HepG2 (cell line): Measurements from ENCODE around the gene RABGAP1L. TPM values are rescaled to one million over a fixed set of nuclear protein-coding genes. Genes with fewer than 3 reads are reported as not detected.

Experiments used
- DNMT1 ChIP-seq: sonication (generic); formaldehyde crosslinking; IDR thresholded peaks from 2 replicates; pipeline ENCODE4 v1.5.1; 2020; ENCODE audit warnings: mild to moderate bottlenecking, missing genetic modification reagents
- HDAC6 ChIP-seq: fragments of 200-600 bp; sonication (generic); IDR thresholded peaks from 2 replicates; pipeline ENCODE4 v1.7.0; 2017; ENCODE audit warnings: mild to moderate bottlenecking, antibody characterized with exemption, low read length, low read depth
- IRF2 ChIP-seq: IDR thresholded peaks from 2 replicates; pipeline ENCODE4 v1.6.1; 2018; ENCODE audit warnings: missing genetic modification reagents, missing compliant biosample characterization
- KLF11 ChIP-seq: IDR thresholded peaks from 2 replicates; pipeline ENCODE4 v1.6.1; 2016; ENCODE audit warnings: missing compliant biosample characterization
- MED13 ChIP-seq: sonication (generic); formaldehyde crosslinking; IDR thresholded peaks from 2 replicates; pipeline ENCODE4 v1.5.0; 2020; ENCODE audit warnings: missing genetic modification reagents
- PHF20 ChIP-seq: sonication (generic); formaldehyde crosslinking; IDR thresholded peaks from 2 replicates; pipeline ENCODE4 v1.5.0; 2020; ENCODE audit warnings: mild to moderate bottlenecking, missing genetic modification reagents
- RARG ChIP-seq: sonication (generic); formaldehyde crosslinking; IDR thresholded peaks from 2 replicates; pipeline ENCODE4 v1.4.0; 2020; ENCODE audit warnings: low read depth, mild to moderate bottlenecking, missing genetic modification reagents
- SMYD3 ChIP-seq: sonication (generic); formaldehyde crosslinking; IDR thresholded peaks from 2 replicates; pipeline ENCODE4 v1.8.1; 2023; ENCODE audit warnings: mild to moderate bottlenecking, missing genetic modification reagents
- TCF7L2 ChIP-seq: IDR thresholded peaks from 2 replicates; pipeline ENCODE4 v1.6.1; 2011; ENCODE audit warnings: mild to moderate bottlenecking, low read depth, low read length, moderate library complexity
- TOPORS ChIP-seq: sonication (generic); formaldehyde crosslinking; IDR thresholded peaks from 2 replicates; pipeline ENCODE4 v1.8.0; 2023; ENCODE audit warnings: mild to moderate bottlenecking, missing genetic modification reagents
- TRIM24 ChIP-seq: sonication (generic); formaldehyde crosslinking; IDR thresholded peaks from 2 replicates; pipeline ENCODE4 v1.8.0; 2022; ENCODE audit warnings: mild to moderate bottlenecking, missing genetic modification reagents
- ZFP90 ChIP-seq: sonication (generic); formaldehyde crosslinking; IDR thresholded peaks from 2 replicates; pipeline ENCODE4 v1.8.0; 2022; ENCODE audit warnings: missing genetic modification reagents, mild to moderate bottlenecking, inconsistent platforms, borderline replicate concordance
- ZMYM4 ChIP-seq: sonication (generic); formaldehyde crosslinking; IDR thresholded peaks from 2 replicates; pipeline ENCODE4 v1.8.1; 2023; ENCODE audit warnings: mild to moderate bottlenecking, missing genetic modification reagents
- ZNF124 ChIP-seq: sonication (generic); formaldehyde crosslinking; IDR thresholded peaks from 2 replicates; pipeline ENCODE4 v1.4.0; 2020; ENCODE audit warnings: missing genetic modification reagents
- ZNF263 ChIP-seq: sonication (generic); formaldehyde crosslinking; IDR thresholded peaks from 2 replicates; pipeline ENCODE4 v1.4.0; 2020; ENCODE audit warnings: missing genetic modification reagents
- ZNF354B ChIP-seq: sonication (generic); formaldehyde crosslinking; IDR thresholded peaks from 2 replicates; pipeline ENCODE4 v1.8.0; 2022; ENCODE audit warnings: mild to moderate bottlenecking, missing genetic modification reagents
- ZNF616 ChIP-seq: sonication (generic); formaldehyde crosslinking; IDR thresholded peaks from 2 replicates; pipeline ENCODE4 v1.5.0; 2020; ENCODE audit warnings: low read depth, mild to moderate bottlenecking, missing genetic modification reagents
- ZNF670 ChIP-seq: sonication (generic); formaldehyde crosslinking; IDR thresholded peaks from 2 replicates; pipeline ENCODE4 v1.8.0; 2022; ENCODE audit warnings: mild to moderate bottlenecking, missing genetic modification reagents, borderline replicate concordance
- ZNF772 ChIP-seq: sonication (generic); formaldehyde crosslinking; IDR thresholded peaks from 2 replicates; pipeline ENCODE4 v1.5.0; 2020; ENCODE audit warnings: mild to moderate bottlenecking, missing genetic modification reagents
- polyA plus RNA-seq, 8 experiments: library from polyadenylated mRNA; depleted of rRNA in 3 of 8; stranded (reverse) in 7 of 8; unstranded in 1 of 8; fragments of >200 nt; fragmentation: Illumina TruSeq in 4 of 8; extraction: Trizol in 4 of 8; gene quantifications; 2 replicates each; pipeline versions ENCODE4 v1.2.1 to v1.2.3, GENCODE V29; 2011 to 2016; ENCODE audit warnings: low read depth in 4 of 8, missing spikeins in 1 of 8, mixed read lengths in 1 of 8; ENCODE audit not compliant: insufficient read depth in 1 of 8
- total RNA-seq, 5 experiments: library from RNA; depleted of rRNA; stranded (reverse); fragments of >200 nt; fragmentation: Illumina TruSeq; extraction: Trizol; gene quantifications; 2 replicates each; pipeline ENCODE4 v1.2.3, GENCODE V29; 2016; ENCODE audit warnings: low read depth in 1 of 5
- TF ChIP-seq, protein P1 (sequence below): sonication (generic); formaldehyde crosslinking; IDR thresholded peaks from 2 replicates; pipeline ENCODE4 v1.4.0; 2020; ENCODE audit warnings: mild to moderate bottlenecking, missing genetic modification reagents
- TF ChIP-seq, protein P2 (sequence below): IDR thresholded peaks from 2 replicates; pipeline ENCODE4 v1.6.1; 2018; ENCODE audit warnings: missing genetic modification reagents, mild to moderate bottlenecking, missing compliant biosample characterization
- TF ChIP-seq, protein P3 (sequence below): sonication (generic); formaldehyde crosslinking; conservative IDR thresholded peaks from 2 replicates; pipeline ENCODE4 v1.5.0; 2020; ENCODE audit warnings: missing genetic modification reagents
- TF ChIP-seq, protein P4 (sequence below): sonication (generic); formaldehyde crosslinking; IDR thresholded peaks from 2 replicates; pipeline ENCODE4 v1.4.0; 2020; ENCODE audit warnings: missing genetic modification reagents
- TF ChIP-seq, protein P5 (sequence below): sonication (generic); formaldehyde crosslinking; conservative IDR thresholded peaks from 2 replicates; pipeline ENCODE4 v1.4.0; 2020; ENCODE audit warnings: missing genetic modification reagents

Gene RABGAP1L
- total and polyA plus RNA-seq, 2 of the 13 experiments (the other 11 are each of a cell fraction or from before 2014, with no cell fraction given): 7.9 to 22.6 TPM

DNA sequence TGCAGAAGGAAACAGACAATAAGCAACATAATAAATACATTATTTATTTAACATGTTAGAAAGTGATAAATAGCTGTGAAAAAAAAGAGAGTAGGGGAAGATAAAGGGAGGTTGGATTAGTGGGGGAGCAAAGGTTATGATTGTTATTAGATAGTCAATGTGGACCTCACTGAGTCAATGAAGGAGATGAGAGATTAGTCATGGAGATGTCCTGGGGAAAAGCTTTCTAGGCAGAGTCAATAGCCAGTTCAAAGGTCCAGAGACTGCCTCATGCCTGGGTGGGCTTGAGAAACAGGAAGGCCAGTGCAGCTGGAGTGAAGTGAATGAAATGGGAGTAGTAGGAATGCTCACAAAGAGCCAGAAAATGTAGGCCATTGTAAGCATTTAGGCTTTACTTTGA is 653.3 kb downstream of the RABGAP1L start (continued):
- 0 out of 2 replicates have a peak, but pooled peaks have one; percentile 58 for TF ChIP-seq KLF11 (CRISPR knock-in tag)
- no peak for TF ChIP-seq TRIM24 (CRISPR knock-in tag)
- TF ChIP-seq ZNF616 (CRISPR knock-in tag): no peak
- TF ChIP-seq DNMT1: no peak
- TF ChIP-seq, protein P1, sequence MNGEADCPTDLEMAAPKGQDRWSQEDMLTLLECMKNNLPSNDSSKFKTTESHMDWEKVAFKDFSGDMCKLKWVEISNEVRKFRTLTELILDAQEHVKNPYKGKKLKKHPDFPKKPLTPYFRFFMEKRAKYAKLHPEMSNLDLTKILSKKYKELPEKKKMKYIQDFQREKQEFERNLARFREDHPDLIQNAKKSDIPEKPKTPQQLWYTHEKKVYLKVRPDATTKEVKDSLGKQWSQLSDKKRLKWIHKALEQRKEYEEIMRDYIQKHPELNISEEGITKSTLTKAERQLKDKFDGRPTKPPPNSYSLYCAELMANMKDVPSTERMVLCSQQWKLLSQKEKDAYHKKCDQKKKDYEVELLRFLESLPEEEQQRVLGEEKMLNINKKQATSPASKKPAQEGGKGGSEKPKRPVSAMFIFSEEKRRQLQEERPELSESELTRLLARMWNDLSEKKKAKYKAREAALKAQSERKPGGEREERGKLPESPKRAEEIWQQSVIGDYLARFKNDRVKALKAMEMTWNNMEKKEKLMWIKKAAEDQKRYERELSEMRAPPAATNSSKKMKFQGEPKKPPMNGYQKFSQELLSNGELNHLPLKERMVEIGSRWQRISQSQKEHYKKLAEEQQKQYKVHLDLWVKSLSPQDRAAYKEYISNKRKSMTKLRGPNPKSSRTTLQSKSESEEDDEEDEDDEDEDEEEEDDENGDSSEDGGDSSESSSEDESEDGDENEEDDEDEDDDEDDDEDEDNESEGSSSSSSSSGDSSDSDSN (CRISPR knock-in tag): 0 out of 2 replicates have a peak, but pooled peaks have one; percentile 22
- peak; percentile 47; the same call in 1 of the 2 replicates for TF ChIP-seq TCF7L2
- TF ChIP-seq HDAC6: no peak
- TF ChIP-seq SMYD3: no peak
- TF ChIP-seq PHF20 (CRISPR knock-in tag): no peak
- no peak for TF ChIP-seq MED13
- TF ChIP-seq RARG: no peak
- TF ChIP-seq ZNF772 (CRISPR knock-in tag): no peak
- TF ChIP-seq, protein P2, sequence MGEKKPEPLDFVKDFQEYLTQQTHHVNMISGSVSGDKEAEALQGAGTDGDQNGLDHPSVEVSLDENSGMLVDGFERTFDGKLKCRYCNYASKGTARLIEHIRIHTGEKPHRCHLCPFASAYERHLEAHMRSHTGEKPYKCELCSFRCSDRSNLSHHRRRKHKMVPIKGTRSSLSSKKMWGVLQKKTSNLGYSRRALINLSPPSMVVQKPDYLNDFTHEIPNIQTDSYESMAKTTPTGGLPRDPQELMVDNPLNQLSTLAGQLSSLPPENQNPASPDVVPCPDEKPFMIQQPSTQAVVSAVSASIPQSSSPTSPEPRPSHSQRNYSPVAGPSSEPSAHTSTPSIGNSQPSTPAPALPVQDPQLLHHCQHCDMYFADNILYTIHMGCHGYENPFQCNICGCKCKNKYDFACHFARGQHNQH (CRISPR knock-in tag): peak; percentile 96
- no peak for TF ChIP-seq TOPORS (CRISPR knock-in tag)
- no peak for TF ChIP-seq ZNF354B
- TF ChIP-seq, protein P3, sequence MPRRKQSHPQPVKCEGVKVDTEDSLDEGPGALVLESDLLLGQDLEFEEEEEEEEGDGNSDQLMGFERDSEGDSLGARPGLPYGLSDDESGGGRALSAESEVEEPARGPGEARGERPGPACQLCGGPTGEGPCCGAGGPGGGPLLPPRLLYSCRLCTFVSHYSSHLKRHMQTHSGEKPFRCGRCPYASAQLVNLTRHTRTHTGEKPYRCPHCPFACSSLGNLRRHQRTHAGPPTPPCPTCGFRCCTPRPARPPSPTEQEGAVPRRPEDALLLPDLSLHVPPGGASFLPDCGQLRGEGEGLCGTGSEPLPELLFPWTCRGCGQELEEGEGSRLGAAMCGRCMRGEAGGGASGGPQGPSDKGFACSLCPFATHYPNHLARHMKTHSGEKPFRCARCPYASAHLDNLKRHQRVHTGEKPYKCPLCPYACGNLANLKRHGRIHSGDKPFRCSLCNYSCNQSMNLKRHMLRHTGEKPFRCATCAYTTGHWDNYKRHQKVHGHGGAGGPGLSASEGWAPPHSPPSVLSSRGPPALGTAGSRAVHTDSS (CRISPR knock-in tag): no peak
- peak; percentile 91 for TF ChIP-seq IRF2
- TF ChIP-seq ZNF670 (CRISPR knock-in tag): no peak
- 0 out of 2 replicates have a peak, but pooled peaks have one; percentile 51 for TF ChIP-seq ZNF124 (CRISPR knock-in tag)
- TF ChIP-seq, protein P4, sequence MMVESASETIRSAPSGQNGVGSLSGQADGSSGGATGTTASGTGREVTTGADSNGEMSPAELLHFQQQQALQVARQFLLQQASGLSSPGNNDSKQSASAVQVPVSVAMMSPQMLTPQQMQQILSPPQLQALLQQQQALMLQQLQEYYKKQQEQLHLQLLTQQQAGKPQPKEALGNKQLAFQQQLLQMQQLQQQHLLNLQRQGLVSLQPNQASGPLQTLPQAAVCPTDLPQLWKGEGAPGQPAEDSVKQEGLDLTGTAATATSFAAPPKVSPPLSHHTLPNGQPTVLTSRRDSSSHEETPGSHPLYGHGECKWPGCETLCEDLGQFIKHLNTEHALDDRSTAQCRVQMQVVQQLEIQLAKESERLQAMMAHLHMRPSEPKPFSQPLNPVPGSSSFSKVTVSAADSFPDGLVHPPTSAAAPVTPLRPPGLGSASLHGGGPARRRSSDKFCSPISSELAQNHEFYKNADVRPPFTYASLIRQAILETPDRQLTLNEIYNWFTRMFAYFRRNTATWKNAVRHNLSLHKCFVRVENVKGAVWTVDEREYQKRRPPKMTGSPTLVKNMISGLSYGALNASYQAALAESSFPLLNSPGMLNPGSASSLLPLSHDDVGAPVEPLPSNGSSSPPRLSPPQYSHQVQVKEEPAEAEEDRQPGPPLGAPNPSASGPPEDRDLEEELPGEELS (CRISPR knock-in tag): peak; percentile 92
- TF ChIP-seq, protein P5, sequence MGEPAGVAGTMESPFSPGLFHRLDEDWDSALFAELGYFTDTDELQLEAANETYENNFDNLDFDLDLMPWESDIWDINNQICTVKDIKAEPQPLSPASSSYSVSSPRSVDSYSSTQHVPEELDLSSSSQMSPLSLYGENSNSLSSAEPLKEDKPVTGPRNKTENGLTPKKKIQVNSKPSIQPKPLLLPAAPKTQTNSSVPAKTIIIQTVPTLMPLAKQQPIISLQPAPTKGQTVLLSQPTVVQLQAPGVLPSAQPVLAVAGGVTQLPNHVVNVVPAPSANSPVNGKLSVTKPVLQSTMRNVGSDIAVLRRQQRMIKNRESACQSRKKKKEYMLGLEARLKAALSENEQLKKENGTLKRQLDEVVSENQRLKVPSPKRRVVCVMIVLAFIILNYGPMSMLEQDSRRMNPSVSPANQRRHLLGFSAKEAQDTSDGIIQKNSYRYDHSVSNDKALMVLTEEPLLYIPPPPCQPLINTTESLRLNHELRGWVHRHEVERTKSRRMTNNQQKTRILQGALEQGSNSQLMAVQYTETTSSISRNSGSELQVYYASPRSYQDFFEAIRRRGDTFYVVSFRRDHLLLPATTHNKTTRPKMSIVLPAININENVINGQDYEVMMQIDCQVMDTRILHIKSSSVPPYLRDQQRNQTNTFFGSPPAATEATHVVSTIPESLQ: no peak
- no peak for TF ChIP-seq ZNF263 (CRISPR knock-in tag)
- TF ChIP-seq ZMYM4 (CRISPR knock-in tag): peak; percentile 93
- TF ChIP-seq ZFP90 (CRISPR knock-in tag): no peak
